ENCODE results near the gene RCN2.
"Not testable (repeated sequence)": the region's sequence is repeated elsewhere in the genome, so short reads cannot be mapped to it uniquely, and the experiment has no call there.

Gene RCN2

GRCh38 chr15:76935620-76936019, 4.1 kb downstream of the RCN2 start:
- no peak for DNase-seq

DNA sequence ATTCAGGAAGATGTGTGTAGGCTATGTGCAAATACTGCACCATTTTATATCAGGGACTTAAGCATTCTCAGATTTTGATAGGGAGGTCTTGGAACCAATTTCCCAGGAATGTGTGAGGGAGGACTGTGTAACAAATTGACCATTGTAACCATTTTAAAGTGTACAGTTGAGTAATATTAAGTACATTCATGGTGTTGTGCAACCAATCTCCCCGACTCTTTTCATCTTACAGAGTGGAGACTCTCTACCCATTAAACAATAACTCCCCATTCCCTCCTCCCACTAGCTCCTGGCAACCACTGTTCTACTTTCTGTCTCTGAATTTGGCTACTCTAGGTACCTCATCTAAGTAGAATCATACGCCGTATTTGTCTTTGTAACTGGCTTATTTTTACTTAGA, 5.1 kb downstream of the RCN2 start:
- no peak for DNase-seq

GRCh38 chr15:76938752-76939151, 7.2 kb downstream of the RCN2 start:
- no peak for DNase-seq

- no peak for DNase-seq
These were observed 8.2 kb downstream of the RCN2 start for GRCh38 chr15:76939715-76940114.

DNA sequence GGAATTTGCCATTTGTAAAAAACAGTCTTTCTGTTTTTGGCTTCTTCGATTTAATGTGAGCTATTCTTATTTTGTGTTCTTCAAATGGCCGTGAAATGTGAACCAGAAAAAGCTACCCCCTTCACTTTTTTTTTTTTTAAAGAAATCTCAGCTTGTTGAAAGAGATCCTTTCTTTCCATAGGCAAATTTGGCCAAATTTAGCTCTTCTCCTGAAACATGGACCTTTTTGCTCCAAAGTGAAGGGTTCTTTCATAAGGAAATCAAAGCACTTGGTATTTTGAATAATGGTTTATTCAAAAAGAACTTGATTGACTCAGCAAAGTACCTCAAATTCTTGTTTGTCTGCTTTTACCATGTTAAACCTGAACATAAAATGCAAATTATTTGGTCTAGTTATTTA, 10.1 kb downstream of the RCN2 start:
- no peak for DNase-seq

DNA sequence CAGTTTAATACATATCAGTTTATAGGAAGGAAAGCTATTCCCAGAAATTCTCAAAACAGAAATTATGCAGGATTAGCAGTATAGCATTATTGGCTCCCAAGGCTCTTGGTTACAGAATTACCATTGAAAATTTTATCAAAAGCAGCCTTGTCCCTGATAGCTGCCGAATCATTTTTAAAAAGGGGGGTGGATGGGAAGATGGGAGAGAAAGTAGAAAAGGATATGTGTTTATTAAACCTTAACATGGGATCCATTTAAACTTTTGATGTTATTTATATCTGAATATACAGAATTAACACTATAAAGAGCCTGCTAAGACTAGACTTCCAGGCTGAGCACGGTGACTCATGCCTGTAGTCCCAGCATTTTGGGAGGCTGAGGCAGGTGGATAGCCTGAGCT, 10.8 kb downstream of the RCN2 start:
- no peak for DNase-seq

- no peak for DNase-seq
These were observed 14.0 kb downstream of the RCN2 start for GRCh38 chr15:76945494-76946093.

DNA sequence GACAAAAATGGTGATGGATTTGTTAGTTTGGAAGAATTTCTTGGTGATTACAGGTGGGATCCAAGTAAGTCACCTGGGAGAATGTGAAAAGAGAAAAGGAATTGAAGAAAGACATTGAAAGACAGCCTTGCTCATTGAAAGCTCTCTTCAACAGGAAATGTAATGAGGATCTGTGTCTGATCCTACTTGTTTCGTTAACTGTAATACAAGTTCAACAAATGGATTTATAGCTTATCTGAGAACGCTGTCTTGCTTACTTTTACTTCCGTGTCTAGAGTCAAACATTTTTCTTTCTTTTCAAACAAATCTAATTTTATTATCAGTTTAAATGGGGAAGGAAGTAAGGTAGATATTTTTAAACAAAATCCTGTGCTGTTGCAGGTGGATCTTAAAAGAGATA, 15.9 kb downstream of the RCN2 start:
- no peak for DNase-seq

DNA sequence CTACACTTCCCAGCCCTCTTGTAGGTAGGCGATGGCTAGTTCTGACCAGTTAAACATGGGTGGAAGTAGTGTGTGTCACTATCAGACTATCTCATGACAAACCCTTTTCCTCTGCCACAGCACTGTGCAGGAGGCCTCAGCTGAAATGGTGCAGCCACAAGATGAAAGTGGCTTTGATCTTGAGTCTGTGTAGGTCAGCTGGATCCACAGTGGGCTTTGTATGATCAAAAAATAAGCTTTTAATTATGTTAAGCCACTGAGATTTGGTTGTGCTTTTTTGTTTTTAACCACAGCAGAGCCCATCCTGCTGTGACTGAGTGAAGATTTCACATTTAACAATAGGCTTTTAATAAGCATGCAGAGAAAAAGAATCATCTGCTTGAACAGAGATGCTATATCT, 19.7 kb downstream of the RCN2 start:
- no peak for DNase-seq

DNA sequence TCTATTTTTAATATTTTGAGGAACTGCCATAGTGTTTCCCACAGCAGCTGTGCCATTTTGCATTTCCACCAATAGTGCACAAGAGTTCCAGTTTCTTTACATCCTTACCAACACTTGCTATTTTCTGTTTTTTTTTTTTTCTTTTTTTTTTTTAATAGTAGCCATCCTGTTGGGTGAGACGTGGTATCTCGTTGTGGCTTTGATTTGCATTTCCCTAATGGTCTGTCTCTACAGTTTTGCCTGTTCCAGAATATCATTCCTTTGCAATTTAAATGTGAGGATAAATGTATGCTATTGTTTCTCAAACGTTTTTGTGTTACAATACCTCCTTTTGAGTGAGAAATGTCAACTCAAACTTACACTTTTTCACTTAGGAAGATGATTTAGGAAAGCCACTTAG, 22.4 kb downstream of the RCN2 start:
- DNase-seq, result no peak

DNA sequence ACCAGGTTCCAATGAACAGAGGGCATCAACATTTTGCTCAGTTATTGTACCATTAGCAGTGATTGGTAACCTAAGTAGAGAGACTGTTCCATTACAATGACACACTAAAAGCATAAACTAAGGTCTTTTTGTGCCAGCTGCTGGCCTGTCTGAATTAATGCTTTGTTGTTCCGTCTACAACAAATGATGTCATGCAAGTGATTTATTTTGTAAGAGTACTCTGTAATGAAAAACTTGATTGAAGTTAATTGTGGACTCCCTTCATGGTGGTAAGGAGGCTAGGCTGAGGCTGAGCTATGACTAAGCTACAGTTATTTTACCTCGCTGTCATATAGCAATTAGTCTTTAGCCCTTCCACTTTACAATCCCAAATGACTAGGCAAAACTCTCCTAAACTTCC, 23.2 kb downstream of the RCN2 start:
- no peak for DNase-seq

DNA sequence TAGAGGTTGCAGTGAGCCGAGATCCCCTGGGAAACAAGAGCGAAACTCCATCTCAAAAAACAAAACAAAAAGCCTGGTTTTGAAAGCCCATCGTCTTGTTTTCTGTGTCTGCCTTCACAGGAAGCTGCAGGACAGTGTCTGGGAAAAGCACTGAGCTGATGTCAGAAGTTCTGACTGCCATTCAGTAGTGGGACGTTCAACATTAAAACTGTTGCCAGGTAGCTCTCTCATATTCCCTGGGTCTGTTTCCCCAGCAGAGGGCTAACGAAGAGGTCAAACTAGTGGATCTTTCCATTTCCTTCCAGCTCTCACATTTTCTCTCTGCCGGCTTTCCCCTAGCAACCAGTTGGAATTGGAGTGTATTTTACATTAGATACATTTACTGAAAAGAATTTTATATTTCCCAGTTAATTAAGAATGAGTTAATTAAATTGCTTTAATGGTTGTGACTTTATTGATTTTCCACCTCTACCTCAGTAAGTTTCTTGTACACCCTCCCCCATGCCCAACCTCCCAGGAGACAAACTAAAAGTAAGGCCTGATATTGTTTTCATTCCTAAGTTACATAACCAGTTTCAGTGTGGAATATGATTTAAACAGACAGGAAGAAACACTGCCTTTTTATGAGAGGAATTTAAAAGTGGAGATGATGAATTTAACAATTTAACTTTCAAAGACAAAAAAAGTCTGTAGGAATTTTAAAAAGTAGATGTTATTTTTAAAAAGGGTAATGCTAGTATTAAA, 29.9 kb downstream of the RCN2 start:
- DNase-seq, result no peak

GRCh38 chr15:76962337-76963013, 30.9 kb downstream of the RCN2 start:
- no peak for DNase-seq

DNA sequence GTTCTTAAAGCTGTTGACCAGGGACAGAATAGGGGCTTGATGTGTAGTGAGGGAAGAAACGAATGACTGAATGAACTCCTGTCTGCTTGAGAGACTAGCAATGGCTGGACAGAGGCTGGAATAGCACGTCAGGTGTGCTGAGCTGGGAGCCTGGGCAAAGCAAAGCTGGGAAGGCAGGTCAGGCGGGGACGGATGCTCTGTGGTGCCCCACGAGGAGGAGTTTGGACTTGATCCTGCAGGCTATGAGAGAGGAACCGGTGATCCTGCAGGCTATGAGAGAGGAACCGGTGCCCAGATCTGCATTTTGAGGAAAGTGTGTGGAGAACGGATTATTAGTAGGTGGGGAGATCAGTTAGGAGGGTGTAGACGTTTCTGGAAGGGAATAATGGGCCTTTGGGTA, 32.0 kb downstream of the RCN2 start:
- DNase-seq, result no peak

DNA sequence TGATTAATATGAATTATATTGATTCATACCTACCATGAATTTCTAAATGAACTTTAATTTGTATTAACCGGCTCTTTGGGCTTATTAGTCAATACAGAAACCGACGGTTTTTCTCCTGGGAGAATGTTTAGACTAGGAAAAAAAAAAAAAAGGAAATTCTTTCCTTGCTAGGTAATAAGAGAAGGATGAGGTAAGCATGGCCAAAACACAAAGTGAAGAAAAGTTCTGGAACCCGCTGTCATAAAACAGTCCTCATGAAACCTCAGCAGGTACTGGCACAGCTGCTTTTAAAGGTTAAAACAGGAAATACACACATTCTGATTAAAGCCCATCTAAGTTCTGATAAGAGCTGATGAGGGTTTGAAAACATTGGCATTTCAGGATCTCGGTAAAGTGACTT, 32.6 kb downstream of the RCN2 start:
- no peak for DNase-seq

GRCh38 chr15:76966051-76966450, 34.5 kb downstream of the RCN2 start:
- DNase-seq, result not testable (repeated sequence)

DNA sequence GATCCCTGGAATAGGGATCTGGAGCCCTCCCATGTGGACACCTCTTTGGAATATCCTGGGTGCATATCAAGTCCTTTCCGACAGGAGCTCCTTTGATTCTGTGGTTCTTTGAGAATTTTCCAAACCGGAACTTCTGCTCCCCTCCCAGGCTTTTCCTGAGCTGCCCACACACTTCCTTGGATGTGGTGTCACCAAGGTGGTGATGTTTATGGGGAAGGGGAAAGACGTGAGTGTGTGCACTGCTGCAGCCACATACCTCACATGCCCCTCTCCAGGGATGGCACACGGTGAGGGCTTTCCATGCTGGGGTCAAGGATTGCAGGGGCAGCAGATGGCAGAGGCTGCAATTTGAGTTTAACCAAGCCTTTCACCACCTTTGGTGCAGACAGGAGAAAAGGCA, 35.5 kb downstream of the RCN2 start:
- DNase-seq, result no peak

DNA sequence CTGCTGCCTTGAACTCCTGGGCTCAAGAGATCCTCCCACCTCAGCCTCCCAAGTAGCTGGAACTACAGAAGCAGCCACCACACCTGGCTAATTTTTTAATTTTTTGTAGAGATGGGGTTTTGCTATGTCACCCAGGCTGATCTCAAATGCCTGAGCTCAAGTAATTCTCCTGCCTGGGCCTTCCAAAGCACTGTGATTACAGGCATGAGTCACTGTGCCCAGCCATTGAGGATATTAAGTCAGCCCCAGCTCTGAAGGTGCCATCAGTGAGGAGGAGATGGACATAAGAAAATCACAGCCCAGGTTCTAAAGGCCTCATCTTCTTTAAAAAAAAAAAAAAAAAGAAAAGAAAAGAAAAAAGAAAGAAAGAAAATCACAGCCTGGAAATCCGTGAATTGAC, 36.8 kb downstream of the RCN2 start:
- no peak for DNase-seq

DNA sequence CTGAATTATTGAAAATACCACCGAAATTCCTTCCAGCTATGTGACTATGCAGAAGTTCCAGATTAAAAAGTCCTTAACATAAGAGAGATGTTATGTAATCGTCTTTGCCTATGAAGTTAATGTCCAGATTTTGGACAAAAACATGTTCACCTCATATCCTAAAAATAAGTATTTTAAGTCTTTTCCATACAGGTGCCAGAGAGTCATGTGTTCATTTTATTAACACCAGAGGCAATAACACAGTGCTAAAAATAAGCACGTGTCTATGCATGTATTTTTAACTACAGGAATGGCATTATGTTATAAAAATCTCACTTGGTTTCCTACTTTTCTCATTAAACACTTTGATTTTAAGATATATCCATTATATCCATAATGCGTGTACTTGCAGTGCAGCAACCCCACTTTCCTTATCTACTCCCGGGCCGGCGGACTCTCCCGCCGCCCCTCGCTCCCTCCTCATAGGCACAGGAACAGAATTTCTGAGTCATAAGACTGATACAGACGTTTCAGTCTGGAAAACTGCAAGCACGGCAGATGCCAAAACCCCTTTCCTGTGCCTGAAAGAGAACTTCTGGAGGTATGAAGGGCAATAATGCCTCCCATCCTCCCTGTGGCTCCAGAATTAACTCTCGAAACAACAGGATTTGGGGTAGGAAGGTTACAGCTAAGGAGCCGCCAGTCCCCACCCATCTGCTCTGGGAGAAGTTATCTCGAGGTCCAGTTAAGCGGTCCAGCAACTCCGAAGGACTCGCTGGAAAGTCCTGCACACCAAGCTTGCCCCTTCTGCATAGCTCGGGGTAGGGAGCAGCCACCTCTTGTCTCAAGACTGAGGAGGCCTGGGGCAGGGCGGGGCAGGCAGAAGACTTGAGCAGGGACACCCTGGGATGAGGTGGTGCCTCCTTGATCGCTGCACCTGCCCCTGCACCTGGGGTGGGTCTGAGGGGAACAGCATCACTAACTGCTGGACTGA, 41.1 kb downstream of the RCN2 start:
- DNase-seq, result no peak

GRCh38 chr15:76973362-76973743, 41.8 kb downstream of the RCN2 start:
- peak; percentile 51 for DNase-seq

DNA sequence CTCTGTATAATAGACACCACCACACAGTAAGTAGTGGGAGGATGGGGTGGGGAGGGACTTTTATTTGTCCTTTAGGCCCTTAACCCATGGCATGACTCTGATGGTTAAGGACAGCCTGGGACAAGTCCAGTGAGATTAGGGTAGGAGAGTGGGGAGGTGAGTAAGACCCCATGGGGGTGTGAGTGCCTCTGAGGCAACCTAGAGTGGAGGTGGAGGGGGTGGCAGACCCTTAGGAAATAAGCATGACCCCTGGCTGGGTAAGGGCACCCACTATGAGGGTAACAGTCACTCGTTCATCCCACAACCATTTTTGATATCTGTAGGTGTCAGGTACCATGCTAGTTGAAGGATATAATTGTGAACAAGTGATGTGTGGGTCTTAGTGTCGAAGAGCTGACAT, 42.4 kb downstream of the RCN2 start:
- no peak for DNase-seq

DNA sequence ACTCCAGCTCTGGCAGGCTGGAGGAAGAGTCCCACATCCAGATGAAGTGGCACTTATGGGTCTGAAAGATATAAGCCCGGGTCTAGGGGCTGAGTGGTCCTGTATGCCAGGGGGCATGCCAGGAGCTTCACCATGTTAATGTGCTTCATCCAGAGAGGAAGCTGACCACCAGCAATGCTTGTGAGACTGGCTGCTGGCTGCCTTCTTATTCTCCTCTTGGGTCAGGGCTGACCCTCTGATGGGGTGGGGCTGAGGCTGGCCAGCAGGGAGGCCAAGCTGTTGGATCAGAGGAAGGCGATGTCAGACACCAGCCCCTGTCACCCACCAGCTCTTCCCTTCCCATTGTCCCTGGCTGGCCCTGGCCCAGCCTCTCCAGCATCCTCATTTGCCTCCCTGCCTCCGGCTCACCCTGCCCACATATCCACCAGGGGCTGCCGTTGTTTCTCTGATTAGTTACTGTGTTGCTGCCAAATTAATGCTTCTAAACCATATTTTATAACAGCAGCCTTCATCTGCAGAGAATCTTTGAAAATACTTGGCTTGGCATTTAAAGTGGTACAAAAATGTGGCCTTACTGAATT, 43.0 kb downstream of the RCN2 start:
- no peak for DNase-seq

- no peak for DNase-seq
These were observed 44.6 kb downstream of the RCN2 start for GRCh38 chr15:76976141-76976540.
